ENCODE measurements around the gene POLR3F. TPM values are rescaled to one million over a fixed set of nuclear protein-coding genes. Genes with fewer than 3 reads are reported as not detected.

POLR3F gene
- total and polyA plus RNA-seq, 9 of the 15 experiments (the other 6 are each of a cell fraction or from before 2014, with no cell fraction given), result 7.0 to 15.0 (median 9.6) TPM

DNA sequence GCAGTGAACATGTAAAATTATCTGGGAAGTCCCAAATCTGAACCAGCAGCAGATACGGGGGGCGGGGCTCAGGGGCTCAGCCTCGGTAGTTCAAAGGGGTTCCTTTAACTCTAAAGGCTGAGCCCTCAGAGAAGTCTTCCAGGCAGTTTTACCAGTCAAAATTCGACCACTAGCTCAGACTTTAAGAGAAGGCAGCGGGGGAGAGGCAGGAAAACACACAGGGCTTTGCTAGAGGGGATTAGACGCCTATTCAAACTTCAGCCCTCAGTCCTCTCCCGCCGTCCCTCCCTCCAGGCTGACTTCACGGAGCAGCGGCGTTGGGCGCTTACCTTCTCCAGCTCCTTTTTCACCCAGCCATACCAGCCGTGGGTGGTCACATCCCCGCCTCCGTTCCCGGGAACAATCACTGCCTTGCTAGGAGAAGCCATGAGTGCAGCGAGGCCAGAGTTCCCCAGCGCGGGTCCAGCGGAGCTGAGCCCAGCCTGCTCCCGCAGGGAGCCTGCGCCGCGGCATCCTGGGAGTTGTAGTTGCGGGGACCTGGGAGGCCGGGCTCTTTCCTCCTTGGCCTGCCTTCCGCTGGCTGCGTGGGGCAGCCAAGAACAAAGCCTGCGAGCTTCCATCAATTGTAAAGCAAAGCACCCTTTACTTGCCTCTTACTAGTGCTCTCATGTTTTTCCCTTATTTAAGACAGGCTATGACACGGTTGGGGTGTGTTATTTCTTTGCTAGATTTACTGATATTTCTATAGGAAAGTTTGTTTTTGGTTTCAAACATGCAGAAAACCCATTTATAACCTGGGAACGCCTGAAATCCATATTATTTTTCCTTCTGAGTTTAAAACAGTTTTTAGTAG lies 29.8 kb downstream of the POLR3F start, which contains the start of gene RBBP9 (continued):
- TF ChIP-seq, protein P1, sequence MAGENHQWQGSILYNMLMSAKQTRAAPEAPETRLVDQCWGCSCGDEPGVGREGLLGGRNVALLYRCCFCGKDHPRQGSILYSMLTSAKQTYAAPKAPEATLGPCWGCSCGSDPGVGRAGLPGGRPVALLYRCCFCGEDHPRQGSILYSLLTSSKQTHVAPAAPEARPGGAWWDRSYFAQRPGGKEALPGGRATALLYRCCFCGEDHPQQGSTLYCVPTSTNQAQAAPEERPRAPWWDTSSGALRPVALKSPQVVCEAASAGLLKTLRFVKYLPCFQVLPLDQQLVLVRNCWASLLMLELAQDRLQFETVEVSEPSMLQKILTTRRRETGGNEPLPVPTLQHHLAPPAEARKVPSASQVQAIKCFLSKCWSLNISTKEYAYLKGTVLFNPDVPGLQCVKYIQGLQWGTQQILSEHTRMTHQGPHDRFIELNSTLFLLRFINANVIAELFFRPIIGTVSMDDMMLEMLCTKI (IDR thresholded peaks at IDR 0.05; ENCODE audit: partially characterized antibody), result no peak
- no peak for TF ChIP-seq ZBTB8A (IDR thresholded peaks at IDR 0.05; ENCODE audit: partially characterized antibody)
- peak; percentile 48; the same call in 1 of the 2 replicates for TF ChIP-seq CTBP1 (IDR thresholded peaks at IDR 0.05; ENCODE audit: borderline replicate concordance)
- TF ChIP-seq NR4A1 (CRISPR knock-in tag; IDR thresholded peaks at IDR 0.05), result no peak
- TF ChIP-seq NR4A1 (tag; IDR thresholded peaks at IDR 0.05), result no peak
- TF ChIP-seq, protein P2, sequence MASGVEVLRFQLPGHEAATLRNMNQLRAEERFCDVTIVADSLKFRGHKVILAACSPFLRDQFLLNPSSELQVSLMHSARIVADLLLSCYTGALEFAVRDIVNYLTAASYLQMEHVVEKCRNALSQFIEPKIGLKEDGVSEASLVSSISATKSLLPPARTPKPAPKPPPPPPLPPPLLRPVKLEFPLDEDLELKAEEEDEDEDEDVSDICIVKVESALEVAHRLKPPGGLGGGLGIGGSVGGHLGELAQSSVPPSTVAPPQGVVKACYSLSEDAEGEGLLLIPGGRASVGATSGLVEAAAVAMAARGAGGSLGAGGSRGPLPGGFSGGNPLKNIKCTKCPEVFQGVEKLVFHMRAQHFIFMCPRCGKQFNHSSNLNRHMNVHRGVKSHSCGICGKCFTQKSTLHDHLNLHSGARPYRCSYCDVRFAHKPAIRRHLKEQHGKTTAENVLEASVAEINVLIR (CRISPR knock-in tag; IDR thresholded peaks at IDR 0.05), result no peak
- TF ChIP-seq SMC3 (conservative IDR thresholded peaks at IDR 0.05; ENCODE audit: insufficient read depth, low read depth, low read length), result no peak
- peak; percentile 52; the same call in 1 of the 2 replicates for TF ChIP-seq MBD2 (IDR thresholded peaks at IDR 0.05; ENCODE audit: borderline replicate concordance, low read depth)
- TF ChIP-seq SMARCE1 (IDR thresholded peaks at IDR 0.05), result no peak
- TF ChIP-seq, protein P3, sequence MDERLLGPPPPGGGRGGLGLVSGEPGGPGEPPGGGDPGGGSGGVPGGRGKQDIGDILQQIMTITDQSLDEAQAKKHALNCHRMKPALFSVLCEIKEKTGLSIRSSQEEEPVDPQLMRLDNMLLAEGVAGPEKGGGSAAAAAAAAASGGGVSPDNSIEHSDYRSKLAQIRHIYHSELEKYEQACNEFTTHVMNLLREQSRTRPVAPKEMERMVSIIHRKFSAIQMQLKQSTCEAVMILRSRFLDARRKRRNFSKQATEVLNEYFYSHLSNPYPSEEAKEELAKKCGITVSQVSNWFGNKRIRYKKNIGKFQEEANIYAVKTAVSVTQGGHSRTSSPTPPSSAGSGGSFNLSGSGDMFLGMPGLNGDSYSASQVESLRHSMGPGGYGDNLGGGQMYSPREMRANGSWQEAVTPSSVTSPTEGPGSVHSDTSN (CRISPR knock-in tag; IDR thresholded peaks at IDR 0.05; ENCODE audit: low read depth), result no peak
- TF ChIP-seq, protein P3 (tag; conservative IDR thresholded peaks at IDR 0.05; ENCODE audit: low read depth), result no peak
- no peak for TF ChIP-seq TAF7 (tag; IDR thresholded peaks at IDR 0.05)
- TF ChIP-seq STAT5A (IDR thresholded peaks at IDR 0.05; ENCODE audit: borderline replicate concordance, low read length), result no peak
- no peak for TF ChIP-seq ZNF780A (CRISPR knock-in tag; IDR thresholded peaks at IDR 0.05)
- TF ChIP-seq PRMT5 (CRISPR knock-in tag; IDR thresholded peaks at IDR 0.05), result no peak
- no peak for TF ChIP-seq MIER1 (IDR thresholded peaks at IDR 0.05; ENCODE audit: low read depth)
- TF ChIP-seq, protein P4, sequence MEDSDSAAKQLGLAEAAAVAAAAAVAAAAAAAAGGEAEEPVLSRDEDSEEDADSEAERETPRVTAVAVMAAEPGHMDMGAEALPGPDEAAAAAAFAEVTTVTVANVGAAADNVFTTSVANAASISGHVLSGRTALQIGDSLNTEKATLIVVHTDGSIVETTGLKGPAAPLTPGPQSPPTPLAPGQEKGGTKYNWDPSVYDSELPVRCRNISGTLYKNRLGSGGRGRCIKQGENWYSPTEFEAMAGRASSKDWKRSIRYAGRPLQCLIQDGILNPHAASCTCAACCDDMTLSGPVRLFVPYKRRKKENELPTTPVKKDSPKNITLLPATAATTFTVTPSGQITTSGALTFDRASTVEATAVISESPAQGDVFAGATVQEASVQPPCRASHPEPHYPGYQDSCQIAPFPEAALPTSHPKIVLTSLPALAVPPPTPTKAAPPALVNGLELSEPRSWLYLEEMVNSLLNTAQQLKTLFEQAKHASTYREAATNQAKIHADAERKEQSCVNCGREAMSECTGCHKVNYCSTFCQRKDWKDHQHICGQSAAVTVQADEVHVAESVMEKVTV (CRISPR knock-in tag; IDR thresholded peaks at IDR 0.05), result no peak
- TF ChIP-seq, protein P5, sequence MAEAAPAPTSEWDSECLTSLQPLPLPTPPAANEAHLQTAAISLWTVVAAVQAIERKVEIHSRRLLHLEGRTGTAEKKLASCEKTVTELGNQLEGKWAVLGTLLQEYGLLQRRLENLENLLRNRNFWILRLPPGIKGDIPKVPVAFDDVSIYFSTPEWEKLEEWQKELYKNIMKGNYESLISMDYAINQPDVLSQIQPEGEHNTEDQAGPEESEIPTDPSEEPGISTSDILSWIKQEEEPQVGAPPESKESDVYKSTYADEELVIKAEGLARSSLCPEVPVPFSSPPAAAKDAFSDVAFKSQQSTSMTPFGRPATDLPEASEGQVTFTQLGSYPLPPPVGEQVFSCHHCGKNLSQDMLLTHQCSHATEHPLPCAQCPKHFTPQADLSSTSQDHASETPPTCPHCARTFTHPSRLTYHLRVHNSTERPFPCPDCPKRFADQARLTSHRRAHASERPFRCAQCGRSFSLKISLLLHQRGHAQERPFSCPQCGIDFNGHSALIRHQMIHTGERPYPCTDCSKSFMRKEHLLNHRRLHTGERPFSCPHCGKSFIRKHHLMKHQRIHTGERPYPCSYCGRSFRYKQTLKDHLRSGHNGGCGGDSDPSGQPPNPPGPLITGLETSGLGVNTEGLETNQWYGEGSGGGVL (CRISPR knock-in tag; IDR thresholded peaks at IDR 0.05), result no peak
- no peak for TF ChIP-seq LCOR (CRISPR knock-in tag; IDR thresholded peaks at IDR 0.05)
